ENCODE measurements around the gene RPS6KA2.

The RPS6KA2 gene

DNA sequence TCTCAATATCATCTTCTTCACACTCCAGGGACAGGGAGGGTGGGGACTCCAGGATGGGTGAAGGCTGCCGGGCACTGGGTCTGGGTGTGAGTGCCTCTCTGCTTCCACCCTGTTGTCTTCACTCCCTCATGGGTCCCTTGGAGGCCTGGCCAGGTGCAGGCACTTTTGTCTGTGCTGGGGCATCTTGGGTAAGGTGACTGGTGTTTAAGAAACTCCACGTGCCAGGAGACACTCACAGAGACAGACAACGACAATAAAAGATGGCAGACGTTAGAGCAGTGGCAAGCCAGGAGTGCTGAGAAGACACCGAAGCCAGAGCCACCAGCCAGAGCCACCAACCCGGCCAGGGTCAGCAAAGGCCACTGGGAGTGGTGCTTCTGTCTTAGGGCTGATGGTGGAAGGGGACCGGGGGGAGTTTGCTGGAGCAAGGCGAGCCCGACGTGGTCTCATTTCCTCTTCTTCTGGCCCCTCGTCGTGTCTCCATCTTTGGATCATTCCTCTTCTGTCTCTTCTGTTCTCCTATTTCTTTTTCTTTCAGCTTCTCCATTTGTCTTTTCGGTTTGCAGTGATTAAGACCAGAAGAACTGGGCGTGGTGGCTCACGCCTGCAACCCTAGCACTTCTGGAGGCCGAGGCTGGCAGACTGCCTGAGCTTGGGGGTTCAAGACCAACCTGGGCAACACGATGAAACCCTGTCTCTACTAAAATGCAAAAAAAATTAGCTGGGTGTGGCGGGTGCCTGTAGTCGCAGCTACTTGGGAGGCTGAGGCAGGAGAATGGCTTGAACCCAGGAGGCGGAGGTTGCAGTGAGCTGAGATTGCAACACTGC lies 131.3 kb downstream of the RPS6KA2 start:
- no peak for DNase-seq

DNA sequence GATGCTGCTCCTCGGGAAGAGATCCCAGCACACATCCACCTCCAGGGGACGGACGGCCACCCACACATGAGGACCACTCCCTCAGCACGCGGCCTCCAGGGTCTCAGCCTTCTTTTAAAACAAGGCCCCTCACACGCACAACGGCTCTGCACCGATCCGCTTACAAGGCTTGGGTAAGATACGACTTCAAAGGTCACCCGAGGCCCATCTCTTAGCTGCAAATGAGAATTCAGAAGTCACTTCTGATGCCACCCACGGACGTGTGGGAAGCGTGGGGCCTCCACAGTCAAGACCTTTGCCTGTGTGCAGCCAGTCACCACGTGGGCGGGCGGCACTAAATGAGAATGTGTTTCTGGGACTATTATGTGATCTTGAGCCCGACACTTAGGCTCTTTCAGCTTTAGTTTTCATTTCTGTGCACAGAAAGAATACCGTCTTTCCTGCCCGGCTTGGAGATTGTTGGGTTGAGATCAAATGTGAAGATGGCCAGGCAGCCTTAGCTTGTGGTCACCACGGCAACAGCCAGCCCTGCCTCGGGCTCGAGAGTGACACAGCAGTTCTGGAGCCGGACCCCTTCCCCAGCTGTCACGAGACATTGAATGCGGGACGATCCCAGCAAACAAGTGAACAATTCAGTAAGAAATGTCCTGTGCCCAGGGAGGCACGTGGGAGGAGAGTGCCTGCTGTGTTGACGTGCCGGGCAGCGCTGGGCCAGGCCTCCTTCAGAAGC lies 132.1 kb downstream of the RPS6KA2 start:
- no peak for DNase-seq

DNA sequence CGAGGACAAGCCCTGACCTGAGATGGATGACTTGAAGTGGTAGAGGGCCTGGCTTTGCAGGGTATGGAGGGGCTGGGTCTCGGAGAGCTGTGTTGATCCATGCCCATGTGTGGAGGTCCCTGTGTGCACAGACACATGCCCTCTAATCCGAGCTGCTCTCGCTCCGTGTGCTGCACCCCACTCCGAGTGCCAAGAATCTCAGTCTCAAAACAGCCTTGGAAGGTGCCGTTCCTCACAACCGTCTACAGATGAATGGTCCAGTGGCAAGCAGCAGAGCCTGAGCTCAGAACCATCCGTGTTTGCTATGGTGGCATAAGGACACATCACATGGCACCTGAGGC lies 133.0 kb downstream of the RPS6KA2 start:
- DNase-seq, result no peak

DNA sequence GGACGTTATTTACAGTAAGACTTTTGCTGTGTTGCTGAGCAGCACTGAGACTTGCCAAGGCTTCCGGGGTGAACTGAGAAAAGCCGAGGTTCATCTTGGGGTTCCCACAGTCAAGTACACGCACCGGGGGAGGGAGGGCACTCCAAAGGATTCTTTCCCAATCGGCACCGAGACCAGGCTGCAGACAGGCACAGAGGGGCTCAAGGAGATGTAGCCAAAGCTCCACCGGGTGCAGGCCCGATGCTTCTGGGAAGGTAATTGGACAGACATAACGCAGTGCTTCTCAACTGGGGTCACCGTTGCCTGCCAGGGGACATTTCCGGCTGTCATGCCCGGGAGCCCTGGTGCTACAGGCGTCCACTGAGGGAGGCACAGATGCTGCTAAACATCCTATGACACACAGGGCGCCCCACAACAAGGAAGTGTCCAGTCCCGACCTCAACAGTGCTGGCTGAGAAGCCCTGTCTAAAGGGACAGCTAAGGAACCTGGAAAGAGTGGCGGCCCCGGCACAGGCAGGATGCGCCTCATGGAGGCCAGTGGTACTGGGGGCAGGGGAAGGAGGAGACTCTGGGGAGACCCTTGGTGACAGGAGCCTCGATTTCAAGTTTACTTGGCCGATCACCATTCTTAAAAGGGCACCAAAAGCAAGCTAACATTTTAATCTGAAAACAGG lies 133.5 kb downstream of the RPS6KA2 start:
- no peak for DNase-seq

DNA sequence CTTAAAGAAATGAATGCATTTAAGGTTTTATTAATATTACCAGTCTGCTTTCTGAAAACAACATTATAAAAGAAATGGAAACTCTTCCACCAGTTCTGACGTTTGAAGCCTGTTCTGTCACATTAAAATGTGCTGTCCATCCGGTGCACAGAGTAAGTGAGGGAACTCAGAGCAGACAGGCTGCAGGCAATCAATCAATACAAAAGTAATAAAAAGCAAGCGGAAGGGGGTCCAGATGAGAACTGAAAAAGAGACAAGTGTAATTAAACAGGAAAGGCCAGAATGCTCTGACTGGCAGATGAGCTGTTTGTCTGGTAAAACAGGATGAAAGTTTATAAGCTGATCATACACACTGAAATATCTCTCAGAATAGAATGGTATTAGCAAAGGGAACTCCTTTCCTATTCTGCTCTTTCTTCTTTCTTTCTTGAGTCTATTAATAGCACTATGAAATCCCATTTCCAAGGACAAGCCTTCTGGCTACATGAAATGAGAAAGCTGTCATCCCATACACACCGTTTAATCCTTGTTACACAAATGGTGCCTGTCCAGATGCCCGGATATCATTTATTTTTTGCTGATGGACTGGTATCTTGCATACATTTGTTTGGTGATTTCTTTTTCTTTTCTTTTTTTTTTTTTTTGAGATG lies 134.8 kb downstream of the RPS6KA2 start:
- no peak for DNase-seq

DNA sequence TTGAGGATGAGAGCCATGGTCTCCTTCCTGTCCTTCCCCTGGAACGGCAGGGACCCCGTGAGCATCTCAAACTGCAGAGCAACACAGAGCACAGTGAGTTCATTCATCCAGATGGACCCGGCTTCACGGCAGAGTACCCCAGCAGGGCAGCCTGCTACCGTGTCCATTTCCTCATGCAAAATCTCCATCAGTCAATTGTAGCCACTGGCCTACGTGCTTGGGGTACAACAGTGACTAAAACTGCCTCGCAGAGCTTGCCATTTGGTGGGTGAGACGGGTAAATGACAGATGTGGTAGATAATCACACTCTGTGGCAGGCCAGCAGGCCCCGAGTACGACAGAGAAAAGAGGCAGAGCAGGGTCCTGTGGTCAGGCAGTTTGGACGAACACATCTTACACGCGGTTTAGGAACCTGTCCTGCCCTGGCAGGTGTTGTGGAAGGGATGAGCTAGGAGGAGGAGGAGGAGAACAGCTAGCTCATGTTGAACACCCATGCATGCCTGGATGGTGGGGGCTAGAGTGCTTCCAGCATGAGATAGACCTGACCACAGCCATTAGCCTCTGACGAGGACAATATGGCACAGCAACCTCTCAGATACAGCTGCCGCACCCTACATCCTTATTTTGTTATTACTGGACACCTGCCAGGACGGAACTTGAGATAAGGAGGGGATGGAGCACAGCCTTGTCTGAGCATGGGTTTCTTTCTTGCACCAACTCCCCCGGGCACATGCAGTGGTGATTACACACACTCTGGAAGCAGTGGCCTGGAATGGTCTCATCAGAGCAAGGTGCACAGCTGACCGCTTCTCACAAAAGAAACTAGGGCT lies 136.2 kb downstream of the RPS6KA2 start:
- DNase-seq, result no peak

DNA sequence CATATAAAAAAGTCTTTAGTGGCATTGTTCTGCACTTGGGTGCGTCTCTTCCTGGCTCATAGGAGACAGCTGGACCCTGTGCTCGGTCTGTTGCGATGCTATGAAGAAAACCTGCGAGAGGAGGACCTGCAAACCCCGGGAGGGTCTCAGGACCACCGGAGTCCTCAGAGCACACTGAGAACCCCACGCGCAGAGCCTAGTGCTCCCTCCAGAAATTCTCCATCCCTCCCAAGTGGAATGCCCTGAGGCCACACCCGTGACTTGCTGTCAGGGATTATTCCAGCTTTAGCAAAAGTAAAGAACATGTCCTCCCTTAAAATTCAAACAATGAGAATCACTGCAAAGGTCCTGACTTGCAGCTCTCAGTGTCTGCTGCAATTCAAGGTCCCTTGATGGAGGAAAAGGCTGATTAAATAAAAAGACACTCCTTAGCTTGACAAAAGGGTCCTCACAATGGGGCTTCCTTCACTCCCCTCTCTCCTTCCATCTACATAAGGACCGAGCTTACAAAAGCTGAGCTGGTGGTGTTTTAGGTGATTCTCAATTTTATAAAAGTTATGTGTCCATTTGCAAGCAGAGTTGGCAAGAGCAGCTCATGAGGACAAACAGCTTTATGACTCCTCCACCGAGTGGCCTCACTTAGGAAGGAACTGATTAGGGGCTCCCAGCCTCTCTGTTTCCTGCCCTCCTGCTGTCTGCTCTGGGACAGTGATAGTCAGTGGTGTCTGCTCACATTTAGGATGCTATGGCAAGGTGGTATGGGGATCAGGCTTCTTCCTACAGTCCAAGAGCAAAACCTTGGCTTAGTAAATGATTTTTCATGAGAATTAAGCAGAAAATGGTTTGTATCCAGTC lies 137.5 kb downstream of the RPS6KA2 start:
- DNase-seq, result no peak

DNA sequence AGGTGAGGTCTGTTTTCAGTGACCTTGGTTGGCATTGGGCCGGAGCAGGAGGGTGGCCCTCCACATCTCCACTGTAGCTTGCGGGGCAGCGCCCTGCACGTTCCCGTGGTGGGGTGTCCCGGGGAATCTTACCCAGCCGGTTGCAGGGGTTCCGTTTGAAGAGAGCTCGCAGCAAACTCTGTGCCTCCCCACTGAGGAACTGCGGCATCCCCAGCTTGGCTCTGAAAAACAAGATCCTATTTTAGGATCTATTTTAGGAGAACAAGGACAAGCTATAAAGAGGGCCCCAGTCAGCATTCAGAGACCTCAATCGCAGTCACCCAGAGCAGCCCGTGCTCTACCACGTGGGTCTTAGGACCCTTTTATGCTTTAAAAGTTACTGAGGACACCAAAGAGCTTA lies 138.3 kb downstream of the RPS6KA2 start:
- DNase-seq, result no peak

DNA sequence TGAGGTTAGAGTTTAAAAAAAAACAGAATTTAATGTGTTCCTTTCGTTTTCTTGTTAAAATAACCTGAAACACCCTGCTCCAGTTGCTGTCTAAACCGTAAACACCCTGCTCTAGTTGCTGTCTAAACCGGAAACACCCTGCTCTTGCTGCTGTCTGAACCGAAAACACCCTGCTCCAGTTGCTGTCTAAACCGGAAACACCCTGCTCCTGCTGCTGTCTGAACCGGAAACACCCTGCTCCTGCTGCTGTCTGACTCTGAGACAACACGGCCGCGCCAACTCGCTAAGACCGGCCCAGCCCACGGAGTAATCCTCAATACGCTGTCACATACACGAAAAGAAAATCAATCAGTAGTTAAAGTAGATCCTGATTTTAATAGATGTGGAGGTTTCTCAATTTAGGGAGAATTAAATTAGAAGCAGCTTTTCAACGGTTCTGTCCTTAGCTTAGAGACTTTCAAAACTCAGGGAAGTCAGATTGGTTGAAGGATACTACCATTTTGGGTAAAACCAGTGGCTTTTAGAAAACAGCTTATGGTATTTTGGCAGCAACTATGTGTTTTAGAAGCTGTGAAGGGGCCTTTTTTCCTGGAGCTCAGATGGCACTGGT lies 138.9 kb downstream of the RPS6KA2 start:
- DNase-seq, result no peak

DNA sequence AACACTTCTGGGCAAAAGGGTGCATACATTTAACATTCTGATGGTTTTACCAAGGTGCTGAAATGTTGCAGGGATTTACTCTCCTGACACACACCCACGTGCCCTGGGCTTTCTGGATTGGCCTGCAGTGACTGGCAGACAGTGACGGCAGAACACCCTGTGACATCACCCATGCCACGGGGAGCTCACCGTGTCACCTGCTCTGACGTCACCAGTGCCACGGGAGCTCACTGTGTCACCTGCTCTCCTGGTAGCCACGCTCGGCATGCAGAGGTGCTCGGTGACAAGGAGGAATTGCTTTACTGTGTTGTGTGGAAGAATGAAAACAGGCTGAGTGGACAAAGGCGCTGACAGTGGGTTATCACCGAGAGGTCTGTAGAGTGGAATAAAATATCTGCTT lies 139.9 kb downstream of the RPS6KA2 start:
- no peak for DNase-seq

DNA sequence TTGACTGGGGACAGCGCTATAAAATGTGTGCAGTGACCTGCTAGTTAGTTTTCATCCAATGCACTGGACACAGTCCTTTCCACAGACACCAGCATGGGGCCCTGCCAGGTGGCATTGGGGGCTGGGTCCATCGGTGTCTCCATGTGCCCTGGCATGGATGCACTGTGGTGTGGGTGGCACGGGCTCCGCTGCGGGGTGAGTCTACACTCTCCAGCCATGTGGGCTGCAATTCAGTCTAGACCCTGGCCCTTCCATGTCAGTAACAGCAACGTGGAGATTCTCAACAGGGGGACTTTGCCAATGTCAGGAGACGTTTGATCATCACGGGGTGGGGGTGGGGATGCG lies 140.5 kb downstream of the RPS6KA2 start:
- no peak for DNase-seq

DNA sequence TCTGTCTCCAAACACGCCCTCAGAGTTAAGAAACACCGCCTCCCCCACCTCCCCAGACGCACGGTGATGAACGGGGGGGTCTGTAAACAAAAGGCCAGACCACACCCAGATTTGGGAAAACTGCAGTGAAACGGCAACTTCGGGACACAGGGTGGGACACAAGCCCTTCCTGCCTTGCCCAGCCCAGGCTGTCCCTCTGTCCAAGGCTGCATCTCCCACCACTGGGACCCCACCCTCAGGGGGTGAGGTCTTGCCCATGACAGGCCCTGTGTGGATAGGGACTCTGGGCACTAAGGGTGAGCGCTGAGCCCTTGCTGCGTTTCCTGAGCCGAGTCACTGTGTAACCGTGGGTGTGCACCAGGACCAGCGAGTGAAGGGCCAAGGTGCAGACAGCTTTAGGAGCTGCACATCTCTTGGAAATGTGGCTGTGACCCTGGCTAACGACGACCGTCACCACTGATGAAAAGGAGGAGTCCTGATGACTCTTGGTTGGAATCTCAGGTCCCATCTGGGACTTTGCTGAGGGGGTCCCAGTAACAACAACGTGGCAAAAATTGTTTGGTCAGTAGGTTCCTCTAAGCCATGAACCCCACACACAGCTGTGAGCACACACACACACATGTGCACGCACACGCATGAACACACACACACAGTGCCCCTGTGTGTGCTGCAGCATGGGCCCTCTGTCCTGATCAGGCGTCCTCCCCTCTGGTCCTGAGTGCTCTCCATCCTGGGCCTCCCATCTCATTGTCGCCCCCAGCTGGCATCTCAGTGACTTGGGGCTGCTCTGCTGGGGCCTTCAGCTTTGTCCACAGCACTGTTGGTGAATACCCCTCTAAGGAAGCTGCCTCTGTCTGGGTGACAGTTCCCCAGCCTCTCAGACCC lies 141.2 kb downstream of the RPS6KA2 start:
- no peak for DNase-seq

DNA sequence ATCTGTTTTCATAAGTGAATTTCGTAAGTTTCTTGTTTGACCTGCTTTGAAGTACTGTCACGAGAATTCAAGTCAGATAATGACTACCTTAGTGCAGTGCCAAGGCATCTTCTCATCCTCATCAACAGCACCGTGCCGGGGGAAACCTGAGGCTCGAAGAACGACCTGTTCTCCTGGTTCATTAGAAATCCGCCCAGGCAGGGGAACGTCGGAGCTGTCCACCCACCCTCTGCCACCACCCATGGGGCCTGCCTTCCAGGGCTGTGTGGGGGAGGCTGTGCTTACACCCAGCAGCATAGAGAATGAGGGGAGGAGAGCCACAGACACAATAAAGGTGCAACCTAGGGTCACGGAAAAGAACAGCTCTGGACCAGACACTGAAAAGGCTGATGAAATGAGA lies 142.2 kb downstream of the RPS6KA2 start:
- DNase-seq, result no peak

DNA sequence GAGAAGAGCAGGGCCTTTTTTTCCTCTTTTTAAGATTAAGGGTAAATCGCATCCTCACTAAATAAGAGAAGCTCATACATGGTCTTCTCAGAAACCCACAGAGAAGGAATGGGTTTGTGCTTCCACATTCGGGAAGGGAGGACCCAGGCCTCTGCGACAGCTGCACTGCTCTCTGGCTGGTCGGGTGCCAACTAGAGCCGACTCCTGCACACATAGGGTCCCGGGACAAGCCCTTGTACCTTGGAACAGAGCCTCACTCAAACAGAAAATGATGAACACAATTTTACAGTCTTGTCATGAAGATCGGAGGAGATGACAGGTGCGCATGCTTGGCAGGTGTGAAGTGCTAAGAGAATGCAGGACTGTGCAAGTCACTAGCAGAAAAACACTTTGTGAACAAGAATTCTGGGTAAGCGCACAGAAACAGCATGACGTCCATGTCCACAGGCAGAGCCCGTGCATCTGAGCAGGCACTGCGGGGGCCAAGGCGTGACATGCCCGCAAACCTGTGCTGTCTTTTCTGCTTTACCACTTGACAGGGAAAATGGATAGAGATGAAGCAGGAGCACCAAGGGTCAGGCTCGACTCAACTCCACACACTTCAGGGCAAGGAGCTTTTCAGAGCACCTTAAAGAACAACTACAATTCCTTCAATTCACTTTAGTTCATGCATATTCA lies 143.3 kb downstream of the RPS6KA2 start:
- no peak for DNase-seq

DNA sequence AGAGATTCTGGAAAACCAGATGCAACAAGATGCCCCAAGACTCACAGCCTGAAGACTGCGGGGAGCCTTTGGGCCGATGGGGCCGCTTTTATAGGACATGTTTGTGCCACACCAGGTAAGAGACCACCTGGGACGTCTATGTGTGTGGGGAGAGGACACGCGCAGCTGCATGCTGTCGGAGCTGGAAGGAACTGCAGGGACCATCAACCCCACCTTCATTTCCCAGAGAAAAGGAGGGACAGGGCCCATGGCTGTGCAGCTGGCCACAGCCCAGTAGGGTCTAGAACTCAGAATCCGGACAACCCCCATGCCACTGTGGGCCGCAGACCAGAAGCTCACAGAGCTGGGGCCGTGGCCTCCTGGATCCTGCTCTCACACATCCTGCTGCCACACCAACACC lies 144.0 kb downstream of the RPS6KA2 start:
- no peak for DNase-seq

DNA sequence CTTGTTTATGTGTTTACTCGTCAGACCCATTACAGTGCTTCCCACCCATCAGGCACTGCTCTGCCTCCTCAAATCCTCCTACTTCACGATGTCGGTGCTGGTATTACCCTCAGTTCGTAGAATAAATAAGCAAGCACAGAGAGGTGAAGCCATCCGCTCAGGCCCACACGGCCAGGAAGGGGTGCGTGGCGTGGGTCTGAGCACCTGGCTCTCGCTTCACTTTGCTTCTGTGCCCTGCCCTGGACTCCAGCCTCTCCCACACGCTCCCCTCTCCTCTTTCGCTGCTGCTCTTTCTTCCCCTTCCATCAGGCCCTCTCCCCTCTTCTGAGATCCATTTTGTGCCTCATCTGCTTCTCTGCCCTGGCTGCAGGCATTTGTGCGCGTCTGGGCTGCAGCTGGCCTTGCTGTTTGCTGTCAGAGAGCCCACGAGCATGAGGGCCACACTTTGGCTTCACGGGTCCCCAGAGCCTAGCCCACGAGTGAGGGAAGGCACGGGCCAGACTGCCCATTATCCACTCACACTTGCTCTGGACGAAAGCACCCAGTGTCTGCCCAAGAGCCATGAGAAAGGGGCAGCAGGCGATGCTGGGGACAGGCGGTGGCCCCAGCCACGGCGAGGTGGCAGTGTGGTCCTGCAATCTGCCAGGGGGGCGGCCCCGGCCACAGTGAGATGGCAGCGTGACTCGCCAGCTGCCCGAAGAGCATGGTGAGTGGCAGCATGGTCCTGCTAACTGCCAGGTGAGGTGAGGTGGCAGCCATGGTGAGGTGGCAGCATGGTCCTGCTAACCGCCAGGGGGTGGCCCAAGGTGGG lies 148.1 kb downstream of the RPS6KA2 start:
- no peak for DNase-seq

DNA sequence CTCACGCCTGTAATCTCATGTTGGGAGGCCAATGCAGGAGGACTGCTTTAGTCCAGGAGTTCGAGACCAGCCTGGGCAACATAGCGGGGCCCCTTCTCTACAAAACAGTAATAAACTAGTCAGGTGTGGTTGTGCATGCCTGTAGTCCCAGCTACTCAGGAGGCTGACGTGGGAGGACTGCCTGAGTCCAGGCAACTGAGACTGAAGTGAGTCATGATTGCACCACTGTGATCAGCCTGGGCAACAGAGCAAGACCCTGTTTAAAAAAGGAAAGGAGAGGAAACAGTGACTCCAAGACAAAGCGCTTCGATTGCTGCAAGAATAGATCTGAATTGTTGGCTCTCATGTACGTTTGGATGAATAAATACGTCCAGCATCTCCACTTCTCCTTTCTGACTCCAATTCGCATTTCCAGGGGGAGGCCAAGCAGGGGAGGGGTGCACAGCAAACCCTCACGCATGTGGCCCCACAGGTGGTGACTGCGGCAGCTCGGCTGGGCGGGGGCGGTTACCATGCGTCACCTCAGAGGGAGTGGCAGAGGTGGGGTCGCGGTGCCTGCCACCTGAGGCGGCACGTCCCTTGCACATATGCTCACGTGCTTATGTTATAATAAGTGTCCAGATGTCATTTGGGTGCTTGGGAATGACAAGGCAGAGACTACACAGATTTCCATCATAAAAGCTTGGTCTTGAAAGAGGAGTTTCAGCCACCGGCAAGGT lies 149.2 kb downstream of the RPS6KA2 start:
- no peak for DNase-seq

DNA sequence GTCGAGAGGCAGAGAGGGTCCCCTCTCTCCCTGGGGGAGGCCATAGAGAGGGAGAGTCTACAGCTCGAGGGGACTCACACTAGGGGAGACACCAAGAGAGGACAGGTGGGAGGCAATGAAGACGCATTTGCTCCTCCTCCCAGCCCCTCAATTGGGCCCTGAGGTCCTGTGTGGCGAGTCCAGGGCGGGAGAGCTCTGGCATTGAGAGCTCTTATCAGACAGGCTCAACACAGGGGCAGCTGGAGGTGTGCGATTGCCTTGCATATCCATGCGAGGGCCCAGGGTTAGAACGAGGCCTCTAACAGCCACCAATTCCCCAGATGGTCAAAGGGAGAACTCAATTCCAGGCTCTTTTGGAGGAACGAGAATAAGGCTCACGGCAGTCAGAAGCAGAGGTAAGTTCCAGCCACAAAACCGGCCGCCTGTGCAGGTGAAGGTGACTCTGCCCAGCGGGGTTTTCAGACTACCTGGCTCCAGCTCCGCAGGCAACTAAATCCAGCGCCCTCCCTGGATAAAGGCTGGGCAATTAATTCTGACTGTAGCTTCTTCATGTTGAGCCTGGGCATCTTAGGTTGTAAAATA lies 150.3 kb downstream of the RPS6KA2 start:
- DNase-seq, result no peak

Data from cerebellar nuclear complex (tissue), 1 donor.